A549 (cell line): ENCODE measurements around the gene C19orf25. TPM values are rescaled to one million over a fixed set of nuclear protein-coding genes. Genes with fewer than 3 reads are reported as not detected.

Source experiments
- ATAC-seq, 2 experiments: fragments of 200-7000 bp in 1 of 2; fragments of >200 bp in 1 of 2; cut with Nextera tagmentation in 1 of 2; cut with Tn5 transposase in 1 of 2; 3 replicates each; pipeline versions ENCODE4 v1.8.0 to v1.9.1; 2018 to 2020; ENCODE audit warnings: mild to moderate bottlenecking in 1 of 2, moderate library complexity in 1 of 2
- CTCF ChIA-PET: fragments of 300-600 bp; sonication (Branson Sonifier 250); formaldehyde crosslinking; extraction: SDS; loops from one replicate; lab custom pipeline; 2021; ENCODE audit warnings: antibody characterized with exemption, inconsistent platforms; lab: Yijun Ruan, JAX
- POLR2A ChIA-PET: fragments of 350-600 bp; formaldehyde crosslinking; extraction: SDS; loops from one replicate; lab custom pipeline; 2021; ENCODE audit warnings: antibody characterized with exemption, inconsistent platforms; lab: Yijun Ruan, JAX
- DNase-seq, 2 experiments: peaks; one replicate each; pipeline versions ENCODE4 v3.0.0 to v3.0.0-alpha.2; 2011 to 2016; ENCODE audit warnings: low read depth in 1 of 2, low spot score in 1 of 2
- FAIRE-seq: peaks from 2 replicates; lab custom pipeline; 2011; peaks lifted over from hg19 to GRCh38; lab: Jason Lieb, UNC
- H3K27ac ChIP-seq, 2 experiments: fragments of >200 bp; sonication (Bioruptor Twin); formaldehyde crosslinking; 3 replicates each; pipeline ENCODE4 v1.5.1; 2016 to 2017
- H3K4me1 ChIP-seq: fragments of >200 bp; sonication (Bioruptor Twin); formaldehyde crosslinking; 3 replicates; pipeline ENCODE4 v1.6.1; 2016
- H3K4me2 ChIP-seq: fragments of >200 bp; sonication (Bioruptor Twin); formaldehyde crosslinking; 3 replicates; pipeline ENCODE4 v1.6.1; 2016
- H3K4me3 ChIP-seq: fragments of >200 bp; sonication (Bioruptor Twin); formaldehyde crosslinking; 3 replicates; pipeline ENCODE4 v1.5.1; 2016
- H3K9me3 ChIP-seq: fragments of >200 bp; sonication (Bioruptor Twin); formaldehyde crosslinking; 3 replicates; pipeline ENCODE4 v1.6.1; 2016
- CEBPB ChIP-seq, 2 experiments: fragments of >200 bp in 1 of 2; sonication (Bioruptor Twin) in 1 of 2; formaldehyde crosslinking in 1 of 2; IDR thresholded peaks; 2 replicates each; pipeline ENCODE4 v1.6.1; 2012 to 2016
- CHD2 ChIP-seq: fragments of 150-350 bp; IDR thresholded peaks from 2 replicates; pipeline ENCODE4 v1.6.1; 2014; ENCODE audit warnings: low read length; ENCODE audit not compliant: partially characterized antibody
- CTCF ChIP-seq: fragments of >200 bp; sonication (Bioruptor Twin); formaldehyde crosslinking; IDR thresholded peaks from 3 replicates; pipeline ENCODE4 v1.5.1; 2016
- E2F6 ChIP-seq: IDR thresholded peaks from 2 replicates; pipeline ENCODE4 v1.6.1; 2012; ENCODE audit warnings: low read depth, borderline replicate concordance
- FOSL2 ChIP-seq, 2 experiments: fragments of 450-650 bp in 1 of 2; fragments of >200 bp in 1 of 2; sonication (Bioruptor Twin) in 1 of 2; formaldehyde crosslinking; IDR thresholded peaks; 2 replicates each; pipeline versions ENCODE4 v1.5.0 to v1.6.1; 2016 to 2020; ENCODE audit warnings: mild to moderate bottlenecking in 1 of 2, moderate library complexity in 1 of 2
- GATA3 ChIP-seq: IDR thresholded peaks from 2 replicates; pipeline ENCODE4 v1.6.1; 2012; ENCODE audit warnings: borderline replicate concordance
- HES2 ChIP-seq: fragments of >200 bp; sonication (Bioruptor Twin); formaldehyde crosslinking; IDR thresholded peaks from 2 replicates; pipeline ENCODE4 v1.6.1; 2016
- JUN ChIP-seq, 2 experiments: fragments of >200 bp; sonication (Bioruptor Twin); formaldehyde crosslinking; IDR thresholded peaks; 2 replicates in 1 of 2; 3 replicates in 1 of 2; pipeline ENCODE4 v1.6.1; 2016 to 2017
- JUNB ChIP-seq: fragments of >200 bp; sonication (Bioruptor Twin); formaldehyde crosslinking; IDR thresholded peaks from 2 replicates; pipeline ENCODE4 v1.6.1; 2016
- MAZ ChIP-seq: fragments of 150-350 bp; IDR thresholded peaks from 2 replicates; pipeline ENCODE4 v1.6.1; 2014; ENCODE audit warnings: antibody characterized with exemption, low read depth, low read length, borderline replicate concordance
- NR3C1 ChIP-seq: fragments of >200 bp; sonication (Bioruptor Twin); formaldehyde crosslinking; IDR thresholded peaks from 3 replicates; pipeline ENCODE4 v1.6.1; 2017
- POLR2AphosphoS2 ChIP-seq: conservative IDR thresholded peaks from 2 replicates; pipeline ENCODE4 v1.6.1; 2012; ENCODE audit warnings: low read length, improper control_type of control experiment, inconsistent platforms
- RARB ChIP-seq: fragments of 250-450 bp; sonication (Bioruptor Pico); IDR thresholded peaks from 2 replicates; pipeline ENCODE4 v1.8.0; 2021; ENCODE audit warnings: mild to moderate bottlenecking, moderate library complexity
- REST ChIP-seq: fragments of 200-600 bp; sonication (generic); IDR thresholded peaks from 2 replicates; pipeline ENCODE4 v1.6.1; 2016; ENCODE audit warnings: antibody characterized with exemption, mild to moderate bottlenecking, moderate library complexity
- TFCP2L1 ChIP-seq: fragments of 250-450 bp; sonication (Bioruptor Pico); IDR thresholded peaks from 2 replicates; pipeline ENCODE4 v1.5.0; 2021; ENCODE audit warnings: mild to moderate bottlenecking
- WGBS: methylation state at CpG from one replicate; pipeline ENCODE4 v1.1.6; 2017; ENCODE audit errors: missing lambda C conversion rate; 5-methylcytosine and 5-hydroxymethylcytosine counted together
- polyA plus RNA-seq, 4 experiments: library from polyadenylated mRNA; depleted of rRNA in 3 of 4; stranded (reverse); fragments of >200 nt; fragmentation: RNase III in 1 of 4; extraction: RNeasy Plus Mini Kit Qiagen cat#74134 plus additional on column Dnase treatment in 1 of 4; gene quantifications; 2 replicates in 3 of 4; 3 replicates in 1 of 4; pipeline ENCODE4 v1.2.3, GENCODE V29; 2011 to 2017

Gene C19orf25
- polyA plus RNA-seq, 2 of the 4 experiments (the other 2 are of a cell fraction), result 8.2 to 20.7 TPM

- no peak for DNase-seq
- H3K9me3 ChIP-seq, result no peaks in the 10 kb centered on the region
- H3K4me1 ChIP-seq, result peaks cover 36% of the 10 kb centered on the region
- peak overlapping the region; percentile 63 for H3K4me3 ChIP-seq
- peak overlapping the region; percentile 79 to 96; a peak in 5 of 6 replicates for H3K27ac ChIP-seq
- ChIA-PET CTCF (interaction anchor here (1.0 kb wide), 1 partner anchor 22 kb away, joined by 3 read pairs; no protein-coding TSS in a partner anchor), POLR2A (no interaction called here)
- WGBS, result 37% methylated on average over 16 of the region's 63 CpGs
- peak overlapping the region; percentile 91 for H3K4me2 ChIP-seq
- FAIRE-seq, result no peak
- TF ChIP-seq TFCP2L1 (CRISPR knock-in tag), result no peak
- TF ChIP-seq REST, result peak; percentile 91
- no peak; a peak in 1 of 6 replicates for ATAC-seq
These were observed 32.1 kb downstream of the C19orf25 start for GRCh38 chr19:1446713-1447481.

- H3K4me2 ChIP-seq, result peak overlapping the region; percentile 91
- ChIA-PET CTCF (interaction anchor here (0.6 to 2.9 kb wide), 20 partner anchors 8 to 204 kb away, joined by 3 to 34 read pairs (median 3); partner anchors contain the start of gene FAM174C), POLR2A (interaction anchor here (0.7 to 1.9 kb wide), 3 partner anchors 7 to 177 kb away, joined by 3 to 5 read pairs (median 3); partner anchors contain the start of gene CIRBP)
- ATAC-seq, result peak; percentile 30 to 44
- WGBS, result 0% methylated on average over 8 of the region's 99 CpGs
- peak overlapping the region; percentile 63 for H3K4me3 ChIP-seq
- DNase-seq, result peak; percentile 52 to 67
- no peaks in the 10 kb centered on the region for H3K9me3 ChIP-seq
- TF ChIP-seq CTCF (no peak), HES2 (no peak), FOSL2 (IDR thresholded peaks at IDR 0.05) (no peak), FOSL2 (CRISPR knock-in tag; IDR thresholded peaks at IDR 0.05) (no peak), CHD2 (no peak), POLR2AphosphoS2 (no peak), MAZ (no peak), GATA3 (no peak), NR3C1 (no peak), JUNB (no peak), CEBPB (IDR thresholded peaks at IDR 0.05) (no peak), JUN (IDR thresholded peaks at IDR 0.05) (no peak), E2F6 (no peak), RARB (CRISPR knock-in tag) (no peak)
- H3K4me1 ChIP-seq, result peaks cover 40% of the 10 kb centered on the region
- H3K27ac ChIP-seq, result peak overlapping the region; percentile 79 to 96
- no peak for FAIRE-seq
These were observed 32.9 kb downstream of the C19orf25 start for GRCh38 chr19:1445932-1446712.
